Activated naive CD8-positive, alpha-beta T cell treated with anti-CD3 and anti-CD28 coated beads, Interleukin-2, amount 50 U/mL, for 24 hours (primary cell): ENCODE data around the gene WNK2.
"Not testable (repeated sequence)": the region's sequence is repeated elsewhere in the genome, so short reads cannot be mapped to it uniquely, and the experiment has no call there.

ENCODE experiments used
- ATAC-seq: fragments of 150-1000 bp; cut with Tn5 transposase; one replicate; pipeline ENCODE4 v1.10.0; 2021
- DNase-seq: peaks from one replicate; pipeline ENCODE4 v3.0.0; 2021
- H3K27ac Mint-ChIP-seq: one replicate; pipeline ENCODE4 v1.8.0; 2021; ENCODE audit warnings: mild to moderate bottlenecking, mixed read lengths
- H3K27me3 Mint-ChIP-seq: one replicate; pipeline ENCODE4 v1.8.0; 2021; ENCODE audit warnings: mixed read lengths
- H3K36me3 Mint-ChIP-seq: one replicate; pipeline ENCODE4 v1.8.0; 2021; ENCODE audit warnings: low read depth, mixed read lengths
- H3K4me1 Mint-ChIP-seq: one replicate; pipeline ENCODE4 v1.8.0; 2021; ENCODE audit warnings: mixed read lengths
- H3K4me3 Mint-ChIP-seq: one replicate; pipeline ENCODE4 v1.8.0; 2021; ENCODE audit warnings: mild to moderate bottlenecking, moderate library complexity, mixed read lengths
- H3K9me3 Mint-ChIP-seq: one replicate; pipeline ENCODE4 v1.8.0; 2021; ENCODE audit warnings: mixed read lengths

Gene WNK2

GRCh38 chr9:93248386-93249040, 64.6 kb downstream of the WNK2 start:
- Mint-ChIP-seq H3K36me3 (no peaks in the 10 kb centered on the region), H3K4me1 (no peaks in the 10 kb centered on the region), H3K27me3 (no peaks in the 10 kb centered on the region), H3K9me3 (no peaks in the 10 kb centered on the region), H3K27ac (no peak overlapping the region), H3K4me3 (no peak overlapping the region)
- DNase-seq (no peak), ATAC-seq (no peak)

DNA sequence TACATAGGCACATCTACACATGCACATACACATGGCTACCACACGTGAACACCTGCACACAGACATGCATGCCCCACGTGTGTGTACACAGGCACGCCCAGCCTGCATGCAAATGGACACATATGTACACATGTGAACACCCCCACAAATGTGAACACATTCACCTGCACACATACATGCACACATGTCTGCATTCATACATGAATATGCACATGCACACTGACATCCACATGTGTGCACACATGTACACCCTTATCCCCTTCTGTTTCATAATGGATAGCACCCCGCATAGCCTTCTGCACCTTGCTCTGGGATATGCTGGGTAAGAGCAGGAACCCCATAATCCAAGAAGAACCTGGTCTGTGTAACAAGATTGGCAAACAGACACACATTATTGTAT, 66.2 kb downstream of the WNK2 start:
- DNase-seq (no peak), ATAC-seq (no peak)
- Mint-ChIP-seq H3K27me3 (no peaks in the 10 kb centered on the region), H3K27ac (no peak overlapping the region), H3K9me3 (no peaks in the 10 kb centered on the region), H3K4me1 (no peaks in the 10 kb centered on the region), H3K36me3 (no peaks in the 10 kb centered on the region), H3K4me3 (no peak overlapping the region)

GRCh38 chr9:93251309-93251708, 67.4 kb downstream of the WNK2 start:
- H3K36me3 Mint-ChIP-seq, H3K27me3 Mint-ChIP-seq: not testable (repeated sequence)

DNA sequence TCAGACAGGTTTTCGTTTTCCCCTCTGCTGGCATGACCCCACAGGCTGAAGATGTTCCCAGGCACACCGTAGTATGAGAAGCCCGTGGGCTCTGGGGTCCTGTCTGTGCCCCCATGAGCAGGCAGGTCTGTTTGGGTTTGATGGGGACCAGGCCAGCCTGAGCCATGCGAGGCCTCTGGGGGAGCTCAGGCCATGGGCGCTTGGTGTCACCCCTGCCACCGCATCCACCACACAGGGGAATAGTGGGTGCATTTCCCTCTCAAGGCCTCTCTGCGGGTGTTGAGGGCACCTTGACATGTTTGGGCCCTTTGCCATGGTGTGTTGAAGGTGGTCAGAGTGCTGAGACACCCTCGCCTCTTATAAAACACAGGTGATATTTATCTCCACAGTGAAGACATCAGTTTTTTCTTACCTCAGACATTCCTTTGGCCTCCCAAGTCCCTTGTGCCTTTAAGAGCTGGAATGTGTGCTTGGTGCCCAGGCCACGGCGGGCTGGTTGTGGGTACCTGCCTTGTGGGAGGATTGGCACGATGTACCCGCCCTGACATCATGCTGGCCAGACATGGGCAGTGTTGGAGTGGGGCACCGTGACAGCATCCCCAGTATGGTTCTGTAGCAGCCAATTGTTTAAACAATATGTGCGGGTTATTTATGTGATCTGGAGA, 68.3 kb downstream of the WNK2 start:
- no peaks in the 10 kb centered on the region for H3K36me3 Mint-ChIP-seq
- no peak overlapping the region for H3K4me3 Mint-ChIP-seq
- H3K27me3 Mint-ChIP-seq = no peaks in the 10 kb centered on the region
- H3K9me3 Mint-ChIP-seq = no peaks in the 10 kb centered on the region
- DNase-seq (no peak), ATAC-seq (no peak)
- H3K4me1 Mint-ChIP-seq = no peaks in the 10 kb centered on the region
- no peak overlapping the region for H3K27ac Mint-ChIP-seq

More at GRCh38 chr9:93251309-93251708, 67.4 kb downstream of the WNK2 start:
- not testable (repeated sequence) for DNase-seq, H3K27ac Mint-ChIP-seq, ATAC-seq, H3K9me3 Mint-ChIP-seq, H3K4me3 Mint-ChIP-seq, H3K4me1 Mint-ChIP-seq

DNA sequence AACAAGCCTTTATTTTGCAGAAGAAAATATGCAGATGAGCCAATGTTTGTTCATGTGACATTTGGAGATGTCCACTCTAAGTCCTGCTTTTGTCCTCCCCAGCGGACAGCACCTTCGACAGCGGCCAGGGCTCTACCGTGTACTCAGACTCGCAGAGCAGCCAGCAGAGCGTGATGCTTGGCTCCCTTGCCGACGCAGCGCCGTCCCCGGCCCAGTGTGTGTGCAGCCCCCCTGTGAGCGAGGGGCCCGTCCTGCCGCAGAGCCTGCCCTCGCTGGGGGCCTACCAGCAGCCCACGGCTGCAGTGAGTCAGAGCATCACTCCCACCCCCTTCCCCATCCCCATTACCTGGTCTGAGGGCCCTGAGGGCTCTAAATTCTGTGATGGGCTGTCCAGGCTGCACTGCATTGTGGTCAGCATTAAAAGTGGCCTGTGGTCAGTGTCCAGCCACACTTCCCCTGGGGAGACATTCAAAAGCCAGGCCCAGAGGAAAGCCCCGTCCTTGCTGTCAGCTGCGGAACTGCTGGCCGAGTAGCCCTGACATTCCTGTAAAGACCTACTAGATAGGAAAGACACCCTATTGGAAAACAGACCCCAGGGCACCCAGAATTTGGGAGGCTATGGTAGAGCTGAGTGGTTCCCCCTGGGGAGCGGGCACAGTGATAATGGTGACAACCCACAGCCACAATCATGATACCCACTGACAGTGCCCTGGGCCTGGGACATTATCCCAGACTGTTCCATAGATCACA, 69.0 kb downstream of the WNK2 start:
- no peak overlapping the region for H3K4me3 Mint-ChIP-seq
- no peaks in the 10 kb centered on the region for H3K36me3 Mint-ChIP-seq
- H3K4me1 Mint-ChIP-seq = no peaks in the 10 kb centered on the region
- no peaks in the 10 kb centered on the region for H3K9me3 Mint-ChIP-seq
- no peak for DNase-seq
- ATAC-seq = no peak
- no peak overlapping the region for H3K27ac Mint-ChIP-seq
- H3K27me3 Mint-ChIP-seq = no peaks in the 10 kb centered on the region

DNA sequence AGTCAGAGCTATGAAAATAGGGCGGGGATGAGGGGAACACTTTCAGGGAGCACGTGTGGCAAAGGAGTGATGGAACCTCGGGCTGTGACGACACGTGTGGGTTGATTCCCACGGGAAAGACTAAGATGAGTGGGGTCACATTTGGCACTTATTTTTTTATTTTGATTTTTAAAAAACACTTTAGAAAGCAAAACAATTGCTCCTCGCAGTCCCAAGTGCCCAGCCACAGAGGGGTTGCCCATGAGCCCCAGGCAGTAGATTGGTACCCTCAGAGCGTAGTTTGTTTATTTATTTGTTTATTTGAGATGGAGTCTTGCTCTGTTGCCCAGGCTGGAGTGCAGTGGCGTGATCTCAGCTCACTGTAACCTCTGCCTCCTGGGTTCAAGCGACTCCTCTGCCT, 69.7 kb downstream of the WNK2 start:
- no peaks in the 10 kb centered on the region for H3K4me1 Mint-ChIP-seq
- no peak overlapping the region for H3K27ac Mint-ChIP-seq
- H3K4me3 Mint-ChIP-seq = no peak overlapping the region
- no peak for DNase-seq
- no peaks in the 10 kb centered on the region for H3K9me3 Mint-ChIP-seq
- no peaks in the 10 kb centered on the region for H3K27me3 Mint-ChIP-seq
- H3K36me3 Mint-ChIP-seq = no peaks in the 10 kb centered on the region
- no peak for ATAC-seq

DNA sequence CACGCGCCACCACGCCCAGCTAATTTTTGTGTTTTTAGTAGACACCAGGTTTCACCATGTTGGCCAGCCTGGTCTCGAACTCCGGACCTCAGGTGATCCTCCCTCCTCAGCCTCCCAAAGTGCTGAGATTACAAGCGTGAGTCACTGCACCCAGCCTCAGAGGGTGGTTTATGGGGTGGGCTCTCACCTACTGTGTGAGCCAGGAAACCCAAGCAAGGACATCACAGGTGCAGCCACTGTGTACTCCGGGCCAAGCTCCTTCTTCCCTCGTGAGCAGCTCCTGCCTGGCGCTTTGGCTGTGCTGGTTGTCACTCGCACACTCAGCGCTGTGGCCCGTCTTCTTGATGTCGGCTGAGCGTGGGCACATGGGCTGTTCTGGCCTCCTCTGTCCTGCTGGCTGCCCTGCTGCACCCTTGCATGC, 70.1 kb downstream of the WNK2 start:
- Mint-ChIP-seq H3K4me1 (no peaks in the 10 kb centered on the region), H3K4me3 (no peak overlapping the region), H3K36me3 (no peaks in the 10 kb centered on the region), H3K9me3 (no peaks in the 10 kb centered on the region), H3K27ac (no peak overlapping the region), H3K27me3 (no peaks in the 10 kb centered on the region)
- ATAC-seq (no peak), DNase-seq (no peak)

DNA sequence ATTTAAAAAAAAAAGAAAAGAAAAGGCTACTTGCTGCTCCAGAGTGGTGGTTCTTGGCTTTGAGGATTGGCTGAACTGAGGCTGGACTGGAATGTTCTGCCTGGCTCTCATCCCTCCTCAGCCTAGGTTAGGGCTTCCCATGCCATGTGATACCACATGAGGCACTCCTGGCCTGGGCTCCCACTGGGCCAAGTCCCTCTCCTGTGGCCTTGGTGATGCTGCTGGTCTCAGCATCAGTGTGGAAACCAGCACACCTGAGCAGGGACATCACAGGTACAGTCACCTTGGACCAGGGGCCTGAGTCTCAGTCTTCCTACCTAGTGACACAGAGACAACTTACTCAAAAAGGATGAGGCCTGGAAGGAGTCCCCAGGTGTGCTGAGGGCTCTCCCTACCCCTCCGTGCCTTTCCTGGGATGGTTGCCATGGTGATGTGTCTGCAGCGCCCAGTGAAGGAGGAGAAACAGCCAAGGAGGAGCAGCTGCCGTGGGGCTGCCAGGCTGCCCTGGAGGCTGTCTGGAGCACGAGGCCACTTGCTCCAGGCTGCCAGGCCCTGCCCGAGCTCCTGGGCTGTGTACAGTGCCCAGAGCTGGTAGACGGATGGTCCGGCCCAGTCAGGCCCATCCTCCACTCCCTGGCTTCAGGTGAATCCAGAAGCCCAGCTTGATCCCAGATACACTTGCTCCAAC, 71.0 kb downstream of the WNK2 start:
- no peak overlapping the region for H3K27ac Mint-ChIP-seq
- no peaks in the 10 kb centered on the region for H3K9me3 Mint-ChIP-seq
- H3K4me3 Mint-ChIP-seq = no peak overlapping the region
- H3K27me3 Mint-ChIP-seq = no peaks in the 10 kb centered on the region
- DNase-seq = no peak
- H3K36me3 Mint-ChIP-seq = no peaks in the 10 kb centered on the region
- ATAC-seq = no peak
- H3K4me1 Mint-ChIP-seq = no peaks in the 10 kb centered on the region

DNA sequence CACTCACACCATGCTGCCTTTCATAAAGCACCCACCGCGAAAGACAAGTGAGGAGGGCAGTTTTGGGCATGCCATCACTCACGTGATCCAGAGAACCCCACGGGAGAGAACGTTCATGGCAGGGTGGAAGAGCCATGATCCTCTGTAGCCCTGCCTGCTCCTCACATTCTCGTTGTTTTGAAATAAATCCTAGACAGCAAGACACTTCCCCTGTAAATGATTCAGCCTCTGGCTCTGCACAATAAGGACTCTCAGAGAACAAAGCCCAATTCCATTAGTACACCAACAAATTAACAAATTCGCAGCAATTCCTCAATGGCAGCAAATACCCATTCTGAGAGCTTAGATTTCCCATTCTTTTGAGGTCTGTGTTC, 71.5 kb downstream of the WNK2 start:
- DNase-seq = no peak
- Mint-ChIP-seq H3K36me3 (no peaks in the 10 kb centered on the region), H3K4me3 (no peak overlapping the region), H3K4me1 (no peaks in the 10 kb centered on the region), H3K9me3 (no peaks in the 10 kb centered on the region), H3K27ac (no peak overlapping the region), H3K27me3 (no peaks in the 10 kb centered on the region)
- ATAC-seq = no peak

DNA sequence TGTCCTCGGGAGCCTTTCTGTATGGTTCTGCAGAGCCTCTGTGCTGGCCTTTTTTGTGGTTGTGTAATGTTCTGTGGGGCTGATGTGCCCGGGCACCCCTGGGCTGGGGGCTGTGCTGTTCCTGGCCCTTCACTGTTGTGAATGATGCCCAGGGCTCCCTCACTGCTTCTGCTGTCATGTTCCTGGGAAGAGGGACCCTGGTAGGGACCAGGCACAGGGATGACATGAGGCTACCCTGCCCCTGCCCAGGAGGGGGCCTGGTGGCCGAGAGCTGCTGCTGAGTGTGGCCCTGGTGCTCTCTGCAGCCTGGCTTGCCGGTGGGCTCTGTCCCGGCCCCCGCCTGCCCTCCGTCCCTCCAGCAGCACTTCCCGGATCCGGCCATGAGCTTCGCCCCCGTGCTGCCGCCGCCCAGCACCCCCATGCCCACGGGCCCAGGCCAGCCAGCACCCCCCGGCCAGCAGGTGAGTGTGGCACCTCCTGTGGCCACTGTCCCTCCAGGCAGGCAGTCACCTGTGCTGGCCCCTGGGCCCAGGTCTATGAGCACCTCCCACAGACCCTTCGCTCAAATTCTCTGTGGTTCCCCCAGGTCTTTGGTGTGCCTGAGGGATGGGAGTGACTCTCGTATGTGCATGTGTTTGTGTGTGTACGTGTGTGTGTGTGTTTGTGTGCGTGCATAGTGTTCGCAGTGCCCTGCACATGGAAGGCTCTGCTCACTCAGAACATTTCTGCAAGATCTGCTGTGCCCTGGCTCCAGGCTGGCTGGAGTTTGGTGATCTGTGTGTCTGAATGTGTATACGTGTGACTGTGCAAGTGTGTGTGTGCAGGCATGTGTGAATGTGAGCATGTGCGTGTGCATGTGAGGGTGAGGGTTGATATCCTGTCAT, 72.3 kb downstream of the WNK2 start:
- Mint-ChIP-seq H3K4me1 (no peaks in the 10 kb centered on the region), H3K4me3 (no peak overlapping the region), H3K27ac (no peak overlapping the region), H3K27me3 (no peaks in the 10 kb centered on the region), H3K9me3 (no peaks in the 10 kb centered on the region), H3K36me3 (no peaks in the 10 kb centered on the region)
- ATAC-seq (peak; percentile 12), DNase-seq (no peak)

DNA sequence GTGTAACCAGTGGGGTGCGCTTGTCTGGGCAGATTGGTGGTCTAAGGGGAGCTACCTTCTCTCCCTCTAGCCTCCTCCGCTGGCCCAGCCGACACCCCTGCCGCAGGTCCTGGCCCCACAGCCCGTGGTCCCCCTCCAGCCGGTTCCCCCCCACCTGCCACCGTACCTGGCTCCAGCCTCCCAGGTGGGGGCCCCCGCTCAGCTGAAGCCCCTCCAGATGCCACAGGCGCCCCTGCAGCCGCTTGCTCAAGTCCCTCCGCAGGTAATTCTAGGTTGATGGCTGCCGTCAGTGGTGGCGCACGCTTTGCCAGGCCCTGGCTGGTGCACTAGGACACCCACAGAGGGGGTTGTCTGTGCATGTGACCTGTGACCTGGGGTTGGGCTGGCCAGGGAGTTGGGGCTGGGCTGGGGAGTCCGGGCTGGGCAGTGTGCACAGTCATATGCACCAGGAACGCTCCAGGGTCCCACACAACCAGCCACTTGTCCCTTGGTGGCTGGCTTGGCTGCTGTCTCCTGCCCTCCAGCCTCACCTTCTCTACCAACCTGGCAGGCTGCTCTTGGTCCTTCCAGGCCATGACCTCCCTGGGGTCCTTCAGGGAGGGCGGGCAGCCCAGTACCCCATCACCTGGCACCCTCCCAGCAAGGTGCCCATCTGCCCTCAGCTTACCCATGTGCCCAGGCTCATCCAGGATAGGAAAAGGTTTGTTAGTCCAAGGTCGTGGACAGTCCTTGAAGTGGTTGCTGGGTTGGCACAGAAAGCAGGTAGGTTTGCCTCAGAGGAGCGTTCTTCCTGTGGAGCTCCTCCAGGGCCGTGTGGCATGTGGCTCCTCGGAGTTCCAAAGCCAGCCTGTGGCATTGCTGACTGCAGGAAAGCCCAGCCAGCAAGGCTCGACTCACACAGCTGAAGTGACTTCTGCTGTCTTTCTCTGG, 73.2 kb downstream of the WNK2 start:
- DNase-seq (no peak), ATAC-seq (no peak)
- Mint-ChIP-seq H3K4me1 (no peaks in the 10 kb centered on the region), H3K27me3 (no peaks in the 10 kb centered on the region), H3K9me3 (no peaks in the 10 kb centered on the region), H3K4me3 (no peak overlapping the region), H3K27ac (no peak overlapping the region), H3K36me3 (no peaks in the 10 kb centered on the region)

DNA sequence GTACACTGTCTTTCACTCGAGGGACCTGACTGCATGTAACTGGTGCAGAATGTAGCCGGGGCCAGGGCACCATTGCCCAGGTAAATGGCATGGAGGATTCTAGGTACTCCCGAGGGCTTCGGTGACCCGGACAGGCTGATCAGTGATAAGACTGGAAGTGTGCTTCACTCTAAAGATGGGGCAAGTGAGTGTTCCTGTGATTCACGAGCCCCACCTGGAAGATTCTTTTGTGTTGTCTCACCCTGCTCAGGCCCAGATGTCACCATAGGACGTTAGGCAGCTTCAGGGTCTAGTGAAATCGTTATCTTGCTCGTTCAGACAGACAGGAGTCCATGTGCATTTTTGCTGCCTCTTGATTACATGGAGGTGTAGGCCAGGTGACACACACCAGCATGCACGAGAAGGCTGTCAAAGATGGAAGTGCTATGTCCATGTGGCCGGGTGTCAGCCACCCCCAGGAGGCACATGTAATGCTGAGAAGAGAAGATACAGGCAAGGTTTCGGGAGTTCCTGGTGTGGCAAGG, 73.9 kb downstream of the WNK2 start:
- no peaks in the 10 kb centered on the region for H3K4me1 Mint-ChIP-seq
- no peaks in the 10 kb centered on the region for H3K9me3 Mint-ChIP-seq
- no peak overlapping the region for H3K27ac Mint-ChIP-seq
- H3K36me3 Mint-ChIP-seq = no peaks in the 10 kb centered on the region
- no peaks in the 10 kb centered on the region for H3K27me3 Mint-ChIP-seq
- ATAC-seq = no peak
- DNase-seq = no peak
- H3K4me3 Mint-ChIP-seq = no peak overlapping the region

DNA sequence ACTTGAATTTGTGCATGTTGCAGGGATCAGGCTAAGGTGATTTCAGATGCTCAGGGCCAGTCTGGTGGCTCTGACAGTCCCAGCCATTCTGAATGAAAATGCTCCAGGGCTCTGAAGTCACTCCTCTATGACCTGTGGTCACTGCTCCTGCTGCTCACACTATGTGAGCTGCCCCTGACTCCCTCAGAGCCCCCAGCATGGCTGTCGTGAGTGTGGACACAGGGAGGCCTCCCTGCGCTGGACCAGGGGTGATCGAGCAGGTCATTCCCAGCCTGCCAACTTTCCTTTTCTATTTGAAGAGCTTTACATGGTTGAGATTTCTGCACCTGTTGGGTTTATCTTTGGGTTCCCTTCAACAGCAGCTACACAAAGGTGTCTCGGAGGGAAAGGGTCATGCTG, 74.5 kb downstream of the WNK2 start:
- H3K4me1 Mint-ChIP-seq = no peaks in the 10 kb centered on the region
- ATAC-seq = no peak
- H3K27me3 Mint-ChIP-seq = no peaks in the 10 kb centered on the region

More for the DNA sequence above, 74.5 kb downstream of the WNK2 start:
- DNase-seq = no peak
- Mint-ChIP-seq H3K4me3 (no peak overlapping the region), H3K27ac (no peak overlapping the region), H3K9me3 (no peaks in the 10 kb centered on the region), H3K36me3 (no peaks in the 10 kb centered on the region)
